MM.1S (cell line): ENCODE measurements around the gene DOCK4.

Experiments
- DNase-seq: peaks from one replicate; pipeline ENCODE4 v3.0.0-alpha.2; 2015
- H2AFZ ChIP-seq: fragments of 300-600 bp; sonication (generic); 2 replicates; pipeline ENCODE4 v1.6.0; 2016; ENCODE audit warnings: antibody characterized with exemption, low read length
- H3F3A ChIP-seq: fragments of 300-600 bp; sonication (generic); 2 replicates; pipeline ENCODE4 v1.6.1; 2016; ENCODE audit warnings: mild to moderate bottlenecking, antibody characterized with exemption, low read length, moderate library complexity, mixed read lengths; ENCODE audit not compliant: insufficient read depth
- H3K27ac ChIP-seq: fragments of 300-600 bp; sonication (generic); 2 replicates; pipeline ENCODE4 v1.5.1; 2016; ENCODE audit warnings: mild to moderate bottlenecking, low read length
- H3K27me3 ChIP-seq: fragments of 300-600 bp; sonication (generic); replicated peaks from 2 replicates; pipeline ENCODE4 v1.6.0; 2016; ENCODE audit warnings: low read length; ENCODE audit not compliant: insufficient read depth
- H3K36me3 ChIP-seq: fragments of 300-600 bp; sonication (generic); replicated peaks from 2 replicates; pipeline ENCODE4 v1.6.1; 2016; ENCODE audit warnings: mild to moderate bottlenecking, low read length, mixed read lengths; ENCODE audit not compliant: insufficient read depth
- H3K4me1 ChIP-seq: fragments of 300-600 bp; sonication (generic); 2 replicates; pipeline ENCODE4 v1.6.1; 2016; ENCODE audit warnings: low read length, mixed read lengths
- H3K4me2 ChIP-seq: fragments of 300-600 bp; sonication (generic); 2 replicates; pipeline ENCODE4 v1.6.0; 2016; ENCODE audit warnings: low read depth, low read length
- H3K4me3 ChIP-seq: fragments of 300-600 bp; sonication (generic); 2 replicates; pipeline ENCODE4 v1.5.1; 2016; ENCODE audit warnings: low read length, mixed read lengths
- H3K79me2 ChIP-seq: fragments of 300-600 bp; sonication (generic); 2 replicates; pipeline ENCODE4 v1.6.1; 2016; ENCODE audit warnings: mixed run types, low read length, mixed read lengths
- H3K9ac ChIP-seq: fragments of 300-600 bp; sonication (generic); 2 replicates; pipeline ENCODE4 v1.6.1; 2016; ENCODE audit warnings: low read length, mixed read lengths
- H3K9me2 ChIP-seq: fragments of 300-600 bp; sonication (generic); replicated peaks from 2 replicates; pipeline ENCODE4 v1.6.1; 2016; ENCODE audit warnings: mild to moderate bottlenecking, low read length, mixed read lengths; ENCODE audit not compliant: insufficient read depth
- H3K9me3 ChIP-seq: fragments of 300-600 bp; sonication (generic); replicated peaks from 2 replicates; pipeline ENCODE4 v1.6.1; 2016; ENCODE audit warnings: mild to moderate bottlenecking, low read length, mixed read lengths; ENCODE audit not compliant: insufficient read depth
- H4K20me1 ChIP-seq: fragments of 300-600 bp; sonication (generic); 2 replicates; pipeline ENCODE4 v1.6.1; 2016; ENCODE audit warnings: mild to moderate bottlenecking, low read length, moderate library complexity, mixed read lengths; ENCODE audit not compliant: insufficient read depth
- CTCF ChIP-seq: fragments of 300-600 bp; sonication (generic); IDR thresholded peaks from 2 replicates; pipeline ENCODE4 v1.5.1; 2016; ENCODE audit warnings: antibody characterized with exemption, low read length, mixed read lengths
- EZH2 ChIP-seq: fragments of 300-600 bp; sonication (generic); optimal IDR thresholded peaks from 2 replicates; pipeline ENCODE3; 2017; ENCODE audit warnings: low read depth, mild to moderate bottlenecking, antibody characterized with exemption, low read length, mixed read lengths
- EZH2phosphoT487 ChIP-seq: fragments of 300-600 bp; sonication (generic); IDR thresholded peaks from 2 replicates; pipeline ENCODE4 v1.6.1; 2018; ENCODE audit warnings: antibody characterized with exemption, low read length

Gene DOCK4

GRCh38 chr7:111839261-111839660 is 366.9 kb downstream of the DOCK4 start:
- no peak for DNase-seq
- no peak overlapping the region for H3K4me3 ChIP-seq
- H4K20me1 ChIP-seq, result no peaks in the 10 kb centered on the region

DNA sequence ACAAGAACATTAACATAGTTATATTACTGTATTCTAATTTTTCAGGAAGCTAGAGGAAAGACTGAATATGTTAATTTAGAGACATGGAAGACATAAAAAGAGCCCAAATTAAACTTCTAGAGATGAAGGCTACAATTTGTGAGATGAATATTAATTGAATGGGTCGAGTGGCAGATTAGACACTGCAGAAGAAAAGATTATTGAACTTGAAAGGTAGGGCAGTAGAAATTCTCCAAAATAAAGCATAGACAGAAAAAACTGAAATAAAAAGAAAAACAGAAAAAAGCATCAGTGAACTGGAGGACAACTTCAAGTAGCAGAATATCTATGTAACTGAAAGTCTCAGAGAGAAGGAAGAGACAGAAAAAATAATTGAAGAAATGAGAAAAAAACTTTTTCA is 369.6 kb downstream of the DOCK4 start:
- no peaks in the 10 kb centered on the region for H3K36me3 ChIP-seq
- no peak overlapping the region for H3K4me2 ChIP-seq
- DNase-seq, result no peak
- no peaks in the 10 kb centered on the region for H3K9me2 ChIP-seq
- no peak overlapping the region for H2AFZ ChIP-seq
- no peaks in the 10 kb centered on the region for H3K27me3 ChIP-seq
- no peaks in the 10 kb centered on the region for H3K79me2 ChIP-seq
- no peaks in the 10 kb centered on the region for H3K9me3 ChIP-seq
- no peaks in the 10 kb centered on the region for H4K20me1 ChIP-seq
- TF ChIP-seq EZH2 (no peak), EZH2phosphoT487 (no peak), CTCF (no peak)
- H3F3A ChIP-seq, result no peaks in the 10 kb centered on the region
- H3K4me3 ChIP-seq, result no peak overlapping the region
- H3K4me1 ChIP-seq, result no peaks in the 10 kb centered on the region
- H3K9ac ChIP-seq, result no peak overlapping the region
- H3K27ac ChIP-seq, result no peak overlapping the region

More at GRCh38 chr7:111839261-111839660, 366.9 kb downstream of the DOCK4 start:
- H3K4me2 ChIP-seq, result no peak overlapping the region
- TF ChIP-seq EZH2phosphoT487, result no peak
- no peak for TF ChIP-seq CTCF
- TF ChIP-seq EZH2, result no peak
- no peaks in the 10 kb centered on the region for H3K79me2 ChIP-seq
- no peak overlapping the region for H3K9ac ChIP-seq
- H3K27ac ChIP-seq, result no peak overlapping the region
- no peaks in the 10 kb centered on the region for H3K9me2 ChIP-seq
- no peaks in the 10 kb centered on the region for H3F3A ChIP-seq
- no peaks in the 10 kb centered on the region for H3K4me1 ChIP-seq
- no peak overlapping the region for H2AFZ ChIP-seq
- no peaks in the 10 kb centered on the region for H3K9me3 ChIP-seq
- H3K36me3 ChIP-seq, result no peaks in the 10 kb centered on the region
- H3K27me3 ChIP-seq, result no peaks in the 10 kb centered on the region

- H3K4me2 ChIP-seq, result no peak overlapping the region
Observed at GRCh38 chr7:111835066-111835465, 371.1 kb downstream of the DOCK4 start.

More at GRCh38 chr7:111835066-111835465, 371.1 kb downstream of the DOCK4 start:
- H3K27ac ChIP-seq, result no peak overlapping the region
- no peak overlapping the region for H3K4me3 ChIP-seq
- no peaks in the 10 kb centered on the region for H3K36me3 ChIP-seq
- no peaks in the 10 kb centered on the region for H3K27me3 ChIP-seq
- no peaks in the 10 kb centered on the region for H3F3A ChIP-seq
- no peak overlapping the region for H2AFZ ChIP-seq
- no peaks in the 10 kb centered on the region for H3K4me1 ChIP-seq
- no peak for DNase-seq
- H3K9ac ChIP-seq, result no peak overlapping the region
- H3K79me2 ChIP-seq, result no peaks in the 10 kb centered on the region
- no peak for TF ChIP-seq EZH2phosphoT487
- no peak for TF ChIP-seq EZH2
- no peak for TF ChIP-seq CTCF
- no peaks in the 10 kb centered on the region for H3K9me2 ChIP-seq
- H4K20me1 ChIP-seq, result no peaks in the 10 kb centered on the region
- no peaks in the 10 kb centered on the region for H3K9me3 ChIP-seq
